Right atrium auricular region (tissue), 2 donors: Measurements from ENCODE around the gene CSPG5. TPM values are rescaled to one million over a fixed set of nuclear protein-coding genes. Genes with fewer than 3 reads are reported as not detected.

Experiments used
- DNase-seq: peaks from one replicate; pipeline ENCODE4 v3.0.0-alpha.2; 2019; ENCODE audit warnings: low spot score
- H3K27ac ChIP-seq, 2 donors: fragments of 200-600 bp; sonication (generic); 1 replicate in 1 of 2; 2 replicates in 1 of 2; pipeline ENCODE4 v1.5.1; 2016 to 2019
- H3K27me3 ChIP-seq, 2 donors: fragments of 200-600 bp; sonication (generic); one replicate each; pipeline versions ENCODE4 v1.5.1 to v1.6.0; 2017 to 2019
- H3K36me3 ChIP-seq: fragments of 200-600 bp; sonication (generic); one replicate; pipeline ENCODE4 v1.5.1; 2016
- H3K4me1 ChIP-seq, 2 donors: fragments of 200-600 bp; sonication (generic); one replicate each; pipeline versions ENCODE4 v1.5.1 to v1.6.0; 2017 to 2019
- H3K4me3 ChIP-seq, 2 donors: fragments of 200-600 bp; sonication (generic); 1 replicate in 1 of 2; 2 replicates in 1 of 2; pipeline ENCODE4 v1.5.1; 2017 to 2019; ENCODE audit warnings: mild to moderate bottlenecking in 1 of 2, moderate library complexity in 1 of 2
- H3K9me3 ChIP-seq, 2 donors: fragments of 200-600 bp; sonication (generic); one replicate each; pipeline ENCODE4 v1.5.1; 2019
- CTCF ChIP-seq, 2 donors: fragments of 200-600 bp; sonication (generic); IDR thresholded peaks; one replicate each; pipeline ENCODE4 v1.5.1; 2019; ENCODE audit warnings: antibody characterized with exemption in 2 of 2
- total RNA-seq, 2 donors: library from RNA; depleted of rRNA; stranded (reverse); fragments of >200 nt; gene quantifications; one replicate each; pipeline ENCODE4 v1.1.0, GENCODE V29; 2016

CSPG5 gene
- total RNA-seq, 2 donors from 2014 or later = 2.6 TPM; not detected in 1

- H3K27me3 ChIP-seq = no peaks in the 10 kb centered on the region
- no peaks in the 10 kb centered on the region for H3K4me1 ChIP-seq
- no peaks in the 10 kb centered on the region for H3K36me3 ChIP-seq
- TF ChIP-seq CTCF (IDR thresholded peaks at IDR 0.05) = no peak
- no peaks in the 10 kb centered on the region for H3K9me3 ChIP-seq
- DNase-seq = no peak
- H3K4me3 ChIP-seq = no peak overlapping the region
- no peak overlapping the region for H3K27ac ChIP-seq
Measured at GRCh38 chr3:47542471-47543173, 36.0 kb downstream of the CSPG5 start.

- Histone ChIP-seq H3K27ac (no peak overlapping the region), H3K36me3 (no peaks in the 10 kb centered on the region), H3K4me3 (no peak overlapping the region), H3K4me1 (no peaks in the 10 kb centered on the region), H3K9me3 (no peaks in the 10 kb centered on the region), H3K27me3 (no peaks in the 10 kb centered on the region)
- TF ChIP-seq CTCF (IDR thresholded peaks at IDR 0.05) = no peak
- DNase-seq = no peak
Measured at GRCh38 chr3:47541583-47542108, 37.0 kb downstream of the CSPG5 start.

- no peak for DNase-seq
- no peak overlapping the region for H3K4me3 ChIP-seq
- no peaks in the 10 kb centered on the region for H3K9me3 ChIP-seq
- H3K27me3 ChIP-seq = no peaks in the 10 kb centered on the region
- H3K36me3 ChIP-seq = no peaks in the 10 kb centered on the region
- no peak for TF ChIP-seq CTCF (IDR thresholded peaks at IDR 0.05)
- no peaks in the 10 kb centered on the region for H3K4me1 ChIP-seq
- no peak overlapping the region for H3K27ac ChIP-seq
Measured at GRCh38 chr3:47540281-47540680, 38.4 kb downstream of the CSPG5 start.

- no peaks in the 10 kb centered on the region for H3K9me3 ChIP-seq
- no peak for DNase-seq
- no peaks in the 10 kb centered on the region for H3K36me3 ChIP-seq
- no peak overlapping the region for H3K4me3 ChIP-seq
- no peak overlapping the region for H3K27ac ChIP-seq
- no peaks in the 10 kb centered on the region for H3K4me1 ChIP-seq
- no peak for TF ChIP-seq CTCF (IDR thresholded peaks at IDR 0.05)
- H3K27me3 ChIP-seq = no peaks in the 10 kb centered on the region
Measured at GRCh38 chr3:47536967-47537366, 41.7 kb downstream of the CSPG5 start.

GRCh38 chr3:47536221-47536891 lies 42.3 kb downstream of the CSPG5 start:
- no peaks in the 10 kb centered on the region for H3K36me3 ChIP-seq
- TF ChIP-seq CTCF (IDR thresholded peaks at IDR 0.05) = no peak
- no peaks in the 10 kb centered on the region for H3K4me1 ChIP-seq
- H3K9me3 ChIP-seq = no peaks in the 10 kb centered on the region
- no peaks in the 10 kb centered on the region for H3K27me3 ChIP-seq
- no peak overlapping the region for H3K4me3 ChIP-seq
- DNase-seq = no peak
- H3K27ac ChIP-seq = no peak overlapping the region
